B cell (primary cell): ENCODE measurements around the gene RMC1. TPM values are rescaled to one million over a fixed set of nuclear protein-coding genes. Genes with fewer than 3 reads are reported as not detected.

Source experiments
- ATAC-seq: fragments of 200-7000 bp; cut with Tn5 transposase; one replicate; pipeline ENCODE4 v1.10.0; 2021; ENCODE audit warnings: low read depth, mild to moderate bottlenecking, moderate number of reproducible peaks, moderate library complexity
- CTCF ChIA-PET: fragments of 350-600 bp; sonication (Branson Sonifier 250); formaldehyde crosslinking; loops from one replicate; lab custom pipeline; 2021; ENCODE audit warnings: antibody characterized with exemption, inconsistent platforms; lab: Charles Lee
- POLR2A ChIA-PET: fragments of 350-600 bp; sonication (Branson Sonifier 250); formaldehyde crosslinking; loops from one replicate; lab custom pipeline; 2021; ENCODE audit warnings: antibody characterized with exemption; lab: Charles Lee
- DNase-seq: peaks from one replicate; pipeline ENCODE4 v3.0.0; 2013
- H2AFZ ChIP-seq: 2 replicates; pipeline ENCODE4 v1.6.1; 2012; ENCODE audit warnings: mild to moderate bottlenecking, low read depth, low read length; ENCODE audit not compliant: insufficient read depth, poor library complexity, severe bottlenecking
- H3K27ac ChIP-seq, 2 donors: 1 replicate in 1 of 2; 2 replicates in 1 of 2; pipeline ENCODE4 v1.5.1; 2012 to 2013; ENCODE audit warnings: low read length in 2 of 2, mild to moderate bottlenecking in 2 of 2, moderate library complexity in 1 of 2
- H3K27me3 ChIP-seq, 4 experiments: fragments of 200-600 bp in 1 of 4; sonication (generic) in 1 of 4; replicated peaks in 1 of 4; 1 replicate in 2 of 4; 2 replicates in 2 of 4; pipeline versions ENCODE4 v1.6.1 to v1.7.0; 2013 to 2016; ENCODE audit warnings: low read length in 3 of 4, mild to moderate bottlenecking in 2 of 4, mixed read lengths in 1 of 4, moderate library complexity in 1 of 4; ENCODE audit not compliant: insufficient read depth in 4 of 4, control insufficient read depth in 3 of 4; ENCODE audit errors: control extremely low read depth in 1 of 4
- H3K36me3 ChIP-seq, 2 experiments: replicated peaks in 1 of 2; 1 replicate in 1 of 2; 2 replicates in 1 of 2; pipeline versions ENCODE4 v1.6.1 to v1.7.1; 2013; ENCODE audit warnings: low read length in 1 of 2; ENCODE audit not compliant: insufficient read depth in 2 of 2, control insufficient read depth in 1 of 2; ENCODE audit errors: control extremely low read depth in 1 of 2, extremely low read depth in 1 of 2
- H3K4me1 ChIP-seq, 2 donors: fragments of 200-600 bp in 1 of 2; sonication (generic) in 1 of 2; 1 replicate in 1 of 2; 2 replicates in 1 of 2; pipeline versions ENCODE4 v1.5.1 to v1.6.1; 2013 to 2017; ENCODE audit warnings: low read length in 2 of 2; ENCODE audit not compliant: control insufficient read depth in 2 of 2, insufficient read depth in 2 of 2
- H3K4me2 ChIP-seq: replicated peaks from 2 replicates; pipeline ENCODE3; 2012; ENCODE audit warnings: mild to moderate bottlenecking, low read depth, low read length; ENCODE audit not compliant: poor library complexity, severe bottlenecking
- H3K4me3 ChIP-seq, 5 experiments: fragments of 200-600 bp in 1 of 5; sonication (generic) in 1 of 5; 1 replicate in 3 of 5; 2 replicates in 2 of 5; pipeline versions ENCODE4 v1.5.1 to v1.7.0; 2011 to 2016; ENCODE audit warnings: low read length in 4 of 5, mild to moderate bottlenecking in 4 of 5, low read depth in 2 of 5, control low read depth in 1 of 5, moderate library complexity in 1 of 5; ENCODE audit not compliant: insufficient read depth in 1 of 5; ENCODE audit errors: control extremely low read depth in 1 of 5, extremely low read depth in 1 of 5
- H3K79me2 ChIP-seq: fragments of 200-600 bp; sonication (generic); one replicate; pipeline ENCODE4 v1.6.0; 2016; ENCODE audit warnings: low read length; ENCODE audit not compliant: control insufficient read depth, insufficient read depth
- H3K9ac ChIP-seq: fragments of 200-600 bp; sonication (generic); 2 replicates; pipeline ENCODE4 v1.6.1; 2017; ENCODE audit warnings: mild to moderate bottlenecking, low read length, moderate library complexity
- H3K9me3 ChIP-seq, 3 donors: one replicate each; pipeline versions ENCODE4 v1.6.1 to v1.7.1; 2013; ENCODE audit warnings: low read length in 2 of 3; ENCODE audit not compliant: control insufficient read depth in 2 of 3, insufficient read depth in 1 of 3; ENCODE audit errors: control extremely low read depth in 1 of 3
- H4K20me1 ChIP-seq: 2 replicates; pipeline ENCODE4 v1.6.0; 2012; ENCODE audit warnings: mild to moderate bottlenecking, low read length; ENCODE audit not compliant: insufficient read depth, control insufficient read depth, poor library complexity, severe bottlenecking
- H3K27ac Mint-ChIP-seq: one replicate; pipeline ENCODE4 v1.8.0; 2021; ENCODE audit warnings: mixed read lengths
- H3K27me3 Mint-ChIP-seq: one replicate; pipeline ENCODE4 v1.8.0; 2021; ENCODE audit warnings: mixed read lengths
- H3K4me1 Mint-ChIP-seq: one replicate; pipeline ENCODE4 v1.8.0; 2021; ENCODE audit warnings: mixed read lengths
- H3K4me3 Mint-ChIP-seq: one replicate; pipeline ENCODE4 v1.8.0; 2021; ENCODE audit warnings: mixed read lengths
- H3K9me3 Mint-ChIP-seq: one replicate; pipeline ENCODE4 v1.8.0; 2022; ENCODE audit warnings: mixed read lengths; ENCODE audit not compliant: insufficient read depth
- CTCF ChIP-seq: fragments of 200-600 bp; IDR thresholded peaks from one replicate; pipeline ENCODE4 v1.8.0; 2022; ENCODE audit warnings: antibody characterized with exemption, mild to moderate bottlenecking
- EZH2 ChIP-seq: IDR thresholded peaks from 2 replicates; pipeline ENCODE4 v1.6.1; 2012; ENCODE audit warnings: borderline replicate concordance, low read depth, mild to moderate bottlenecking, moderate library complexity, low read length; ENCODE audit not compliant: insufficient read depth, poor library complexity, severe bottlenecking
- WGBS: methylation state at CpG from one replicate; pipeline ENCODE4 v1.1.5; 2013; ENCODE audit warnings: missing lambda C conversion rate; ENCODE audit not compliant: insufficient coverage; 5-methylcytosine and 5-hydroxymethylcytosine counted together
- intact Hi-C: fragments of 100-400 bp; cut with micrococcal nuclease; formaldehyde crosslinking; loops from one replicate; pipeline ENCODE4 v1.10.0; 2022
- polyA plus RNA-seq: library from polyadenylated mRNA; depleted of rRNA; stranded (reverse); fragments of >200 nt; gene quantifications from 2 replicates; pipeline ENCODE4 v1.2.3, GENCODE V29; 2012
- total RNA-seq, 2 donors: library from RNA; stranded (reverse); fragments of 120-200 nt in 1 of 2; gene quantifications; 1 replicate in 1 of 2; 2 replicates in 1 of 2; pipeline versions ENCODE4 v1.2.3 to v1.2.4, GENCODE V29; 2013 to 2022

RMC1 gene
- total and polyA plus RNA-seq, 2 donors (not counting 1 experiment from before 2014, with no cell fraction given) = 77.3 to 137 TPM

GRCh38 chr18:23568281-23569138 lies 65.2 kb downstream of the RMC1 start:
- H3K27me3 Mint-ChIP-seq = no peaks in the 10 kb centered on the region
- H3K4me3 ChIP-seq = no peak overlapping the region
- H3K79me2 ChIP-seq = peaks cover under 1% of the 10 kb centered on the region
- H3K4me2 ChIP-seq = no peak overlapping the region
- H3K27ac ChIP-seq = no peak overlapping the region
- 100% methylated on average over 3 of the region's 7 CpGs for WGBS
- no peaks in the 10 kb centered on the region for H3K4me1 ChIP-seq
- ATAC-seq (no peak), DNase-seq (no peak)
- no peaks in the 10 kb centered on the region for H3K9me3 Mint-ChIP-seq
- no peak for TF ChIP-seq EZH2
- TF ChIP-seq CTCF = no peak
- no peak overlapping the region for H3K9ac ChIP-seq
- POLR2A ChIA-PET = no interaction called here
- no peaks in the 10 kb centered on the region for H4K20me1 ChIP-seq
- no peak overlapping the region for H3K4me3 Mint-ChIP-seq
- peaks cover 6% of the 10 kb centered on the region for H3K4me1 Mint-ChIP-seq
- H2AFZ ChIP-seq = no peak overlapping the region
- H3K9me3 ChIP-seq = no peaks in the 10 kb centered on the region
- intact Hi-C loops = no loop called here
- H3K27ac Mint-ChIP-seq = no peak overlapping the region
- CTCF ChIA-PET = no interaction called here
- H3K36me3 ChIP-seq = peaks cover 0 to 61% of the 10 kb centered on the region in 2 experiments
- no peaks in the 10 kb centered on the region for H3K27me3 ChIP-seq

DNA sequence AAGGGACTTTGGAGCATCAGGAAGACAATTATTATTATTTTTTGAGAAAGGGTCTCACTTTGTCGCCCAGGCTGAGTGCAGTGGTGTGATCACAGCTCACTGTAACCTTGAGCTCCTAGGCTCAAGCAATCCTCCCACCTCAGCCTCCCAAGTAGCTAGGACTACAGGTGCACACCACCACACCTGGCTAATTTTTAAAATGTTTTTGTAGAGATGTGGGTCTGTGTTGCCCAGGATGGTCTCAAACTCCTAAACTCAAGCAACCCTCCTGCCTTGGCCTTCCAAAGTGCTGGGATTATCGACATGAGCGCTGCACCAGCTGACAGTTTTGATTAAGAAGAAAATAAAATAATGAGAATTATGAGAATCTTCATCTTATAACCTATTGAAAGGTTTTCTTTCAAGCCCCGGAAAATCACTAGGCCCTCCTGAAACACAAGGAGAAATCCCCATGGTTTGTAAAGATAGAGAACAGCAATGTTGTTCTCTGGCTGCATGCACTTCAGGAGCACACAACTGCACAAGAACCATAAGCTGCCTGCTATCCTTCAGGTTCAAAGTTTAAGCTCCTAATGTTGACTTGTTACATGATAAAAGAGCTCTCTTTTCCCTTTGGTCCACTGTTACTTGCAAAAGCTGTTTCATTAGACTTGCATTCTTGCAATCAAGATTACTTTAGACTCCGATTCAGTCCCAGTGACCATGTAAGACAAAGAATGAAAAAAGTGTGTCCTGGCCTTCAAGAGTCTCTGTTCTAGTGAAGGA lies 66.2 kb downstream of the RMC1 start:
- H3K4me1 Mint-ChIP-seq = peaks cover 11% of the 10 kb centered on the region
- Histone ChIP-seq H3K4me1 (peaks cover 4 to 7% of the 10 kb centered on the region in 2 donors), H3K9me3 (no peaks in the 10 kb centered on the region), H4K20me1 (no peaks in the 10 kb centered on the region), H3K79me2 (peaks cover 10% of the 10 kb centered on the region), H3K4me3 (no peak overlapping the region), H3K27me3 (no peaks in the 10 kb centered on the region), H3K36me3 (peaks cover 0 to 58% of the 10 kb centered on the region in 2 experiments), H3K27ac (no peak overlapping the region), H2AFZ (no peak overlapping the region), H3K9ac (no peak overlapping the region), H3K4me2 (no peak overlapping the region)
- ChIA-PET CTCF (no interaction called here), POLR2A (no interaction called here)
- ATAC-seq (no peak), DNase-seq (no peak)
- intact Hi-C loops = no loop called here
- H3K9me3 Mint-ChIP-seq = no peaks in the 10 kb centered on the region
- TF ChIP-seq CTCF (no peak), EZH2 (no peak)
- no peak overlapping the region for H3K4me3 Mint-ChIP-seq
- H3K27me3 Mint-ChIP-seq = no peaks in the 10 kb centered on the region
- WGBS = no CpG with 5 or more reads among the region's 5 CpGs
- H3K27ac Mint-ChIP-seq = no peak overlapping the region
